ENCODE results near the gene PRIMPOL.
"Not testable (repeated sequence)": the region's sequence is repeated elsewhere in the genome, so short reads cannot be mapped to it uniquely, and the experiment has no call there.

Gene PRIMPOL

GRCh38 chr4:184653650-184654049, 4.1 kb downstream of the PRIMPOL start:
- Histone ChIP-seq H3K4me3 (ENCODE audit: extremely low read depth, insufficient read depth, low read length, poor library complexity, severe bottlenecking) (no peak overlapping the region), H3K27ac (ENCODE audit: low read depth, low read length, severe bottlenecking) (no peak overlapping the region), H3K9me3 (ENCODE audit: control insufficient read depth, low read length) (no peaks in the 10 kb centered on the region), H3K36me3 (ENCODE audit: control insufficient read depth, insufficient read depth, low read length) (no peaks in the 10 kb centered on the region), H3K4me1 (ENCODE audit: control insufficient read depth, insufficient read depth, low read length, poor library complexity, severe bottlenecking) (no peaks in the 10 kb centered on the region)
- WGBS, 2 experiments (ENCODE audit: insufficient coverage in 2 of 2) = no CpG with 5 or more reads among the region's 2 CpGs

GRCh38 chr4:184655889-184656869, 6.6 kb downstream of the PRIMPOL start:
- no peaks in the 10 kb centered on the region for H3K9me3 ChIP-seq (ENCODE audit: control insufficient read depth, low read length)
- no peaks in the 10 kb centered on the region for H3K36me3 ChIP-seq (ENCODE audit: control insufficient read depth, insufficient read depth, low read length)
- no peak overlapping the region for H3K27ac ChIP-seq (ENCODE audit: low read depth, low read length, severe bottlenecking)
- WGBS, 2 experiments (ENCODE audit: insufficient coverage in 2 of 2) = 95 to 98% methylated on average over 5 to 6 of the region's 8 CpGs
- no peaks in the 10 kb centered on the region for H3K4me1 ChIP-seq (ENCODE audit: control insufficient read depth, insufficient read depth, low read length, poor library complexity, severe bottlenecking)
- H3K4me3 ChIP-seq (ENCODE audit: extremely low read depth, insufficient read depth, low read length, poor library complexity, severe bottlenecking) = no peak overlapping the region

GRCh38 chr4:184657144-184657543, 7.6 kb downstream of the PRIMPOL start:
- H3K4me3 ChIP-seq (ENCODE audit: extremely low read depth, insufficient read depth, low read length, poor library complexity, severe bottlenecking) = no peak overlapping the region
- WGBS, 2 experiments (ENCODE audit: insufficient coverage in 2 of 2) = 80 to 90% methylated on average over 1 to 2 of the region's 3 CpGs
- H3K4me1 ChIP-seq (ENCODE audit: control insufficient read depth, insufficient read depth, low read length, poor library complexity, severe bottlenecking) = no peaks in the 10 kb centered on the region
- H3K9me3 ChIP-seq (ENCODE audit: control insufficient read depth, low read length) = no peaks in the 10 kb centered on the region
- H3K27ac ChIP-seq (ENCODE audit: low read depth, low read length, severe bottlenecking) = no peak overlapping the region
- no peaks in the 10 kb centered on the region for H3K36me3 ChIP-seq (ENCODE audit: control insufficient read depth, insufficient read depth, low read length)

GRCh38 chr4:184657820-184658219, 8.3 kb downstream of the PRIMPOL start:
- WGBS, 2 experiments (ENCODE audit: insufficient coverage in 2 of 2) = 88 to 89% methylated on average over 2 to 5 of the region's 9 CpGs
- H3K4me1 ChIP-seq (ENCODE audit: control insufficient read depth, insufficient read depth, low read length, poor library complexity, severe bottlenecking); H3K4me3 ChIP-seq (ENCODE audit: extremely low read depth, insufficient read depth, low read length, poor library complexity, severe bottlenecking); H3K9me3 ChIP-seq (ENCODE audit: control insufficient read depth, low read length); H3K27ac ChIP-seq (ENCODE audit: low read depth, low read length, severe bottlenecking); H3K36me3 ChIP-seq (ENCODE audit: control insufficient read depth, insufficient read depth, low read length): not testable (repeated sequence)

- Histone ChIP-seq H3K27ac (ENCODE audit: low read depth, low read length, severe bottlenecking) (no peak overlapping the region), H3K4me1 (ENCODE audit: control insufficient read depth, insufficient read depth, low read length, poor library complexity, severe bottlenecking) (no peaks in the 10 kb centered on the region), H3K9me3 (ENCODE audit: control insufficient read depth, low read length) (no peaks in the 10 kb centered on the region), H3K36me3 (ENCODE audit: control insufficient read depth, insufficient read depth, low read length) (peaks cover 5% of the 10 kb centered on the region), H3K4me3 (ENCODE audit: extremely low read depth, insufficient read depth, low read length, poor library complexity, severe bottlenecking) (no peak overlapping the region)
Measured at GRCh38 chr4:184660978-184661377, 11.4 kb downstream of the PRIMPOL start.

- H3K27ac ChIP-seq (ENCODE audit: low read depth, low read length, severe bottlenecking) = no peak overlapping the region
- H3K4me1 ChIP-seq (ENCODE audit: control insufficient read depth, insufficient read depth, low read length, poor library complexity, severe bottlenecking) = no peaks in the 10 kb centered on the region
- H3K9me3 ChIP-seq (ENCODE audit: control insufficient read depth, low read length) = no peaks in the 10 kb centered on the region
- no peak overlapping the region for H3K4me3 ChIP-seq (ENCODE audit: extremely low read depth, insufficient read depth, low read length, poor library complexity, severe bottlenecking)
- WGBS, 2 experiments (ENCODE audit: insufficient coverage in 2 of 2) = no CpG with 5 or more reads among the region's 1 CpG
- peaks cover 18% of the 10 kb centered on the region for H3K36me3 ChIP-seq (ENCODE audit: control insufficient read depth, insufficient read depth, low read length)
Measured at GRCh38 chr4:184662236-184662635, 12.7 kb downstream of the PRIMPOL start.

- H3K4me3 ChIP-seq (ENCODE audit: extremely low read depth, insufficient read depth, low read length, poor library complexity, severe bottlenecking) = no peak overlapping the region
- H3K27ac ChIP-seq (ENCODE audit: low read depth, low read length, severe bottlenecking) = no peak overlapping the region
- 46 to 55% methylated on average over 3 to 4 of the region's 6 CpGs for WGBS, 2 experiments (ENCODE audit: insufficient coverage in 2 of 2)
- peaks cover 19% of the 10 kb centered on the region for H3K36me3 ChIP-seq (ENCODE audit: control insufficient read depth, insufficient read depth, low read length)
- H3K4me1 ChIP-seq (ENCODE audit: control insufficient read depth, insufficient read depth, low read length, poor library complexity, severe bottlenecking) = peaks cover 3% of the 10 kb centered on the region
- H3K9me3 ChIP-seq (ENCODE audit: control insufficient read depth, low read length) = no peaks in the 10 kb centered on the region
Measured at GRCh38 chr4:184664445-184665210, 15.1 kb downstream of the PRIMPOL start.

- Histone ChIP-seq H3K9me3 (ENCODE audit: control insufficient read depth, low read length) (no peaks in the 10 kb centered on the region), H3K36me3 (ENCODE audit: control insufficient read depth, insufficient read depth, low read length) (peaks cover 19% of the 10 kb centered on the region), H3K27ac (ENCODE audit: low read depth, low read length, severe bottlenecking) (no peak overlapping the region), H3K4me1 (ENCODE audit: control insufficient read depth, insufficient read depth, low read length, poor library complexity, severe bottlenecking) (peaks cover 3% of the 10 kb centered on the region), H3K4me3 (ENCODE audit: extremely low read depth, insufficient read depth, low read length, poor library complexity, severe bottlenecking) (no peak overlapping the region)
- 92 to 93% methylated on average over 5 to 6 of the region's 6 CpGs for WGBS, 2 experiments (ENCODE audit: insufficient coverage in 2 of 2)
Measured at GRCh38 chr4:184666670-184667069, 17.1 kb downstream of the PRIMPOL start.

- 98% methylated on average over 7 to 8 of the region's 9 CpGs for WGBS, 2 experiments (ENCODE audit: insufficient coverage in 2 of 2)
- no peaks in the 10 kb centered on the region for H3K9me3 ChIP-seq (ENCODE audit: control insufficient read depth, low read length)
- peaks cover 3% of the 10 kb centered on the region for H3K4me1 ChIP-seq (ENCODE audit: control insufficient read depth, insufficient read depth, low read length, poor library complexity, severe bottlenecking)
- H3K27ac ChIP-seq (ENCODE audit: low read depth, low read length, severe bottlenecking) = no peak overlapping the region
- no peak overlapping the region for H3K4me3 ChIP-seq (ENCODE audit: extremely low read depth, insufficient read depth, low read length, poor library complexity, severe bottlenecking)
- peaks cover 28% of the 10 kb centered on the region for H3K36me3 ChIP-seq (ENCODE audit: control insufficient read depth, insufficient read depth, low read length)
Measured at GRCh38 chr4:184668096-184668495, 18.6 kb downstream of the PRIMPOL start.

GRCh38 chr4:184668511-184669114, 19.1 kb downstream of the PRIMPOL start:
- 88 to 98% methylated on average over 5 to 6 of the region's 9 CpGs for WGBS, 2 experiments (ENCODE audit: insufficient coverage in 2 of 2)
- Histone ChIP-seq H3K4me1 (ENCODE audit: control insufficient read depth, insufficient read depth, low read length, poor library complexity, severe bottlenecking) (peaks cover 3% of the 10 kb centered on the region), H3K36me3 (ENCODE audit: control insufficient read depth, insufficient read depth, low read length) (peaks cover 30% of the 10 kb centered on the region), H3K4me3 (ENCODE audit: extremely low read depth, insufficient read depth, low read length, poor library complexity, severe bottlenecking) (no peak overlapping the region), H3K27ac (ENCODE audit: low read depth, low read length, severe bottlenecking) (no peak overlapping the region), H3K9me3 (ENCODE audit: control insufficient read depth, low read length) (no peaks in the 10 kb centered on the region)
